Neural cell (in vitro differentiated cells): ENCODE results near the gene ADARB2. TPM values are rescaled to one million over a fixed set of nuclear protein-coding genes. Genes with fewer than 3 reads are reported as not detected.

ENCODE experiments used
- H2AFZ ChIP-seq: fragments of 200-600, 300-800 bp; sonication (generic), shearing (Covaris generic); 2 replicates; pipeline ENCODE4 v1.6.0; 2014; ENCODE audit warnings: low read depth, mild to moderate bottlenecking, antibody characterized with exemption, low read length, moderate library complexity
- H3F3A ChIP-seq: fragments of 200-600 bp; shearing (Covaris generic); 2 replicates; pipeline ENCODE4 v1.6.1; 2016; ENCODE audit warnings: mild to moderate bottlenecking, moderate library complexity, mixed read lengths, antibody characterized with exemption, low read length; ENCODE audit not compliant: insufficient read depth, poor library complexity, severe bottlenecking
- H3K27ac ChIP-seq: fragments of 200-600, 300-800 bp; sonication (generic), shearing (Covaris generic); 2 replicates; pipeline ENCODE4 v1.5.1; 2014; ENCODE audit warnings: mild to moderate bottlenecking, low read length, moderate library complexity
- H3K27me3 ChIP-seq: fragments of 300-800, 200-600 bp; sonication (generic), shearing (Covaris generic); 2 replicates; pipeline ENCODE4 v1.6.0; 2014; ENCODE audit warnings: mild to moderate bottlenecking, low read depth, low read length, moderate library complexity; ENCODE audit not compliant: insufficient read depth
- H3K36me3 ChIP-seq: fragments of 300-800, 200-600 bp; sonication (generic), shearing (Covaris generic); 2 replicates; pipeline ENCODE4 v1.5.1; 2014; ENCODE audit warnings: mild to moderate bottlenecking, antibody characterized with exemption, low read length, moderate library complexity; ENCODE audit not compliant: insufficient read depth
- H3K4me2 ChIP-seq: fragments of 300-800, 200-600 bp; sonication (generic), shearing (Covaris generic); 2 replicates; pipeline ENCODE4 v1.6.0; 2014; ENCODE audit warnings: mild to moderate bottlenecking, low read length
- H3K4me3 ChIP-seq: fragments of 300-800, 200-600 bp; sonication (generic), shearing (Covaris generic); 2 replicates; pipeline ENCODE4 v1.5.1; 2014; ENCODE audit warnings: mild to moderate bottlenecking, low read length, moderate library complexity
- H3K79me2 ChIP-seq: fragments of 200-600 bp; shearing (Covaris generic); replicated peaks from 2 replicates; pipeline ENCODE4 v1.6.0; 2014; ENCODE audit warnings: mild to moderate bottlenecking, low read length, moderate library complexity; ENCODE audit not compliant: insufficient read depth
- H3K9ac ChIP-seq: fragments of 300-800, 200-600 bp; sonication (generic), shearing (Covaris generic); 2 replicates; pipeline ENCODE4 v1.6.1; 2016; ENCODE audit warnings: mild to moderate bottlenecking, low read length, mixed read lengths
- H3K9me2 ChIP-seq: fragments of 200-600 bp; shearing (Covaris generic); 2 replicates; pipeline ENCODE4 v1.6.1; 2016; ENCODE audit warnings: mild to moderate bottlenecking, low read length, mixed read lengths; ENCODE audit not compliant: insufficient read depth
- H3K9me3 ChIP-seq: fragments of 200-600, 300-800 bp; sonication (generic), shearing (Covaris generic); 2 replicates; pipeline ENCODE4 v1.6.1; 2016; ENCODE audit warnings: mild to moderate bottlenecking, mixed run types, low read length, moderate library complexity, mixed read lengths
- H4K20me1 ChIP-seq: fragments of 200-600 bp; shearing (Covaris generic); 2 replicates; pipeline ENCODE4 v1.6.1; 2016; ENCODE audit warnings: mild to moderate bottlenecking, mixed run types; ENCODE audit not compliant: insufficient read depth
- EP300 ChIP-seq: fragments of 450-650 bp; conservative IDR thresholded peaks from 2 replicates; pipeline ENCODE4 v1.6.1; 2014; ENCODE audit warnings: antibody characterized with exemption, mild to moderate bottlenecking, moderate library complexity; ENCODE audit not compliant: poor library complexity, severe bottlenecking
- EZH2 ChIP-seq: fragments of 200-600, 300-800 bp; shearing (Covaris generic), sonication (generic); IDR thresholded peaks from 2 replicates; pipeline ENCODE4 v1.6.1; 2014; ENCODE audit warnings: antibody characterized with exemption, low read length, borderline replicate concordance, mild to moderate bottlenecking; ENCODE audit not compliant: insufficient read depth, poor library complexity, severe bottlenecking
- MXI1 ChIP-seq: fragments of 450-650 bp; conservative IDR thresholded peaks from 2 replicates; pipeline ENCODE4 v1.6.1; 2014; ENCODE audit warnings: antibody characterized with exemption, mild to moderate bottlenecking; ENCODE audit not compliant: poor library complexity, severe bottlenecking
- POLR2AphosphoS5 ChIP-seq: IDR thresholded peaks from 2 replicates; pipeline ENCODE4 v1.6.1; 2012
- RAD21 ChIP-seq: fragments of 450-650 bp; conservative IDR thresholded peaks from 2 replicates; pipeline ENCODE4 v1.6.1; 2014; ENCODE audit warnings: antibody characterized with exemption, mild to moderate bottlenecking, moderate library complexity
- SMC3 ChIP-seq: fragments of 450-650 bp; conservative IDR thresholded peaks from 2 replicates; pipeline ENCODE4 v1.6.1; 2014; ENCODE audit warnings: antibody characterized with exemption, mild to moderate bottlenecking, moderate library complexity; ENCODE audit not compliant: poor library complexity
- TAF1 ChIP-seq: IDR thresholded peaks from 2 replicates; pipeline ENCODE4 v1.6.1; 2012; ENCODE audit warnings: low read depth
- polyA plus RNA-seq: library from polyadenylated mRNA; depleted of rRNA; stranded (reverse); fragments of >200 nt; gene quantifications from 2 replicates; pipeline ENCODE4 v1.2.3, GENCODE V29; 2014
- TF ChIP-seq, protein P1 (sequence below): fragments of 450-650 bp; IDR thresholded peaks from 2 replicates; pipeline ENCODE4 v1.5.1; 2014; ENCODE audit warnings: antibody characterized with exemption, mild to moderate bottlenecking, moderate library complexity; ENCODE audit not compliant: poor library complexity, severe bottlenecking
- TF ChIP-seq, protein P2 (sequence below): IDR thresholded peaks from 2 replicates; pipeline ENCODE4 v1.6.1; 2012; ENCODE audit warnings: borderline replicate concordance

ADARB2 gene
- polyA plus RNA-seq, 1 donor from 2014 or later = 3.6 TPM

DNA sequence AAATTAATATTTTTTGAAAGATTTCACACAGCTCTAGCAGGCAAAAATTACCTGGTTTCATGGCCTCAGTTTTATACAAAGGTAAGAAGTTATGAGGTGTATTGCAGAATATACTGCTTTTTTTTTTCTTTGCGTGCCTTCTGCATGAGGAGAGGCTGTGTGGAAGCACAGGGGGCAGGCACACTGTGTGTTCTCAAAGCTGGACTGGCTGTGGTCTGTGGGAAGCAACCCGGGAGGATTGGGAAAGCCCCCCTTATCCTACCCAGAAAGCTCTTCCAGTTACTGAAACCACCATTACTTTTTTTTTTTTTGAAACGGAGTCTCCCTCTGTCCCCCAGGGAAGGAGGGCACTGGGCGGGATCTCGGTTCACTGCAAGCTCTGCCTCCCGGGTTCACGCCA lies 25.0 kb downstream of the ADARB2 start:
- Histone ChIP-seq H3K4me3 (no peak overlapping the region), H3K36me3 (no peaks in the 10 kb centered on the region)
- TF ChIP-seq EZH2 (no peak), EP300 (no peak)
- TF ChIP-seq, protein P1, sequence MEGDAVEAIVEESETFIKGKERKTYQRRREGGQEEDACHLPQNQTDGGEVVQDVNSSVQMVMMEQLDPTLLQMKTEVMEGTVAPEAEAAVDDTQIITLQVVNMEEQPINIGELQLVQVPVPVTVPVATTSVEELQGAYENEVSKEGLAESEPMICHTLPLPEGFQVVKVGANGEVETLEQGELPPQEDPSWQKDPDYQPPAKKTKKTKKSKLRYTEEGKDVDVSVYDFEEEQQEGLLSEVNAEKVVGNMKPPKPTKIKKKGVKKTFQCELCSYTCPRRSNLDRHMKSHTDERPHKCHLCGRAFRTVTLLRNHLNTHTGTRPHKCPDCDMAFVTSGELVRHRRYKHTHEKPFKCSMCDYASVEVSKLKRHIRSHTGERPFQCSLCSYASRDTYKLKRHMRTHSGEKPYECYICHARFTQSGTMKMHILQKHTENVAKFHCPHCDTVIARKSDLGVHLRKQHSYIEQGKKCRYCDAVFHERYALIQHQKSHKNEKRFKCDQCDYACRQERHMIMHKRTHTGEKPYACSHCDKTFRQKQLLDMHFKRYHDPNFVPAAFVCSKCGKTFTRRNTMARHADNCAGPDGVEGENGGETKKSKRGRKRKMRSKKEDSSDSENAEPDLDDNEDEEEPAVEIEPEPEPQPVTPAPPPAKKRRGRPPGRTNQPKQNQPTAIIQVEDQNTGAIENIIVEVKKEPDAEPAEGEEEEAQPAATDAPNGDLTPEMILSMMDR = no peak

DNA sequence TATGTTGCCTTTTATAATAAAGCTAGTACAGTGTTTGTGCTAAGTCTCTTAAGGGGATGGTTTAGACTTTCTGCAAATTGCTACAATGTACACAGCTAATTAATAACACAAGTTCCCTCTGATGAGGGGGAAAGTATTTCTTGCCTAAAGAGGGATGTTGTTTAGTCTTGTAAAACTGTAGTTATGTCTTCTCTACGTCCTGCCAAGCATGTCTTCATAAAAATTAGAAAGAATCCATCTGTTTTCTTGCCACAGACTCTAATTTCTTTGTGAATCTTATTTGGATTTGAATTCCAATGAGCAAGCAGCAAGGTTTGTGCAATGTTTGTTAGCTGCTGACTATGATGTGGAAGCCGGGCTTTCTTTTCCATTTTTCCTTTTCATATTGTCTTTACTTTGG lies 28.2 kb downstream of the ADARB2 start:
- H4K20me1 ChIP-seq = no peaks in the 10 kb centered on the region
- H3F3A ChIP-seq = no peaks in the 10 kb centered on the region
- H3K4me2 ChIP-seq = no peak overlapping the region
- no peaks in the 10 kb centered on the region for H3K9me2 ChIP-seq
- H3K9ac ChIP-seq = no peak overlapping the region
- no peaks in the 10 kb centered on the region for H3K36me3 ChIP-seq
- no peaks in the 10 kb centered on the region for H3K27me3 ChIP-seq
- H3K27ac ChIP-seq = no peak overlapping the region
- no peaks in the 10 kb centered on the region for H3K79me2 ChIP-seq
- H3K9me3 ChIP-seq = peaks cover 5% of the 10 kb centered on the region
- no peak overlapping the region for H2AFZ ChIP-seq
- TF ChIP-seq MXI1 = no peak
- TF ChIP-seq, protein P2, sequence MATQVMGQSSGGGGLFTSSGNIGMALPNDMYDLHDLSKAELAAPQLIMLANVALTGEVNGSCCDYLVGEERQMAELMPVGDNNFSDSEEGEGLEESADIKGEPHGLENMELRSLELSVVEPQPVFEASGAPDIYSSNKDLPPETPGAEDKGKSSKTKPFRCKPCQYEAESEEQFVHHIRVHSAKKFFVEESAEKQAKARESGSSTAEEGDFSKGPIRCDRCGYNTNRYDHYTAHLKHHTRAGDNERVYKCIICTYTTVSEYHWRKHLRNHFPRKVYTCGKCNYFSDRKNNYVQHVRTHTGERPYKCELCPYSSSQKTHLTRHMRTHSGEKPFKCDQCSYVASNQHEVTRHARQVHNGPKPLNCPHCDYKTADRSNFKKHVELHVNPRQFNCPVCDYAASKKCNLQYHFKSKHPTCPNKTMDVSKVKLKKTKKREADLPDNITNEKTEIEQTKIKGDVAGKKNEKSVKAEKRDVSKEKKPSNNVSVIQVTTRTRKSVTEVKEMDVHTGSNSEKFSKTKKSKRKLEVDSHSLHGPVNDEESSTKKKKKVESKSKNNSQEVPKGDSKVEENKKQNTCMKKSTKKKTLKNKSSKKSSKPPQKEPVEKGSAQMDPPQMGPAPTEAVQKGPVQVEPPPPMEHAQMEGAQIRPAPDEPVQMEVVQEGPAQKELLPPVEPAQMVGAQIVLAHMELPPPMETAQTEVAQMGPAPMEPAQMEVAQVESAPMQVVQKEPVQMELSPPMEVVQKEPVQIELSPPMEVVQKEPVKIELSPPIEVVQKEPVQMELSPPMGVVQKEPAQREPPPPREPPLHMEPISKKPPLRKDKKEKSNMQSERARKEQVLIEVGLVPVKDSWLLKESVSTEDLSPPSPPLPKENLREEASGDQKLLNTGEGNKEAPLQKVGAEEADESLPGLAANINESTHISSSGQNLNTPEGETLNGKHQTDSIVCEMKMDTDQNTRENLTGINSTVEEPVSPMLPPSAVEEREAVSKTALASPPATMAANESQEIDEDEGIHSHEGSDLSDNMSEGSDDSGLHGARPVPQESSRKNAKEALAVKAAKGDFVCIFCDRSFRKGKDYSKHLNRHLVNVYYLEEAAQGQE = no peak
- no peak for TF ChIP-seq EZH2
- TF ChIP-seq POLR2AphosphoS5 = no peak
- TF ChIP-seq TAF1 = no peak
- no peak for TF ChIP-seq EP300
- no peak for TF ChIP-seq SMC3
- H3K4me3 ChIP-seq = no peak overlapping the region

More for the DNA sequence above, 25.0 kb downstream of the ADARB2 start:
- Histone ChIP-seq H3K27ac (no peak overlapping the region), H3K27me3 (no peaks in the 10 kb centered on the region), H3K79me2 (no peaks in the 10 kb centered on the region), H3K9me3 (no peaks in the 10 kb centered on the region), H2AFZ (no peak overlapping the region), H3K9me2 (no peaks in the 10 kb centered on the region), H3F3A (no peaks in the 10 kb centered on the region), H3K4me2 (no peak overlapping the region), H4K20me1 (no peaks in the 10 kb centered on the region), H3K9ac (no peak overlapping the region)

DNA sequence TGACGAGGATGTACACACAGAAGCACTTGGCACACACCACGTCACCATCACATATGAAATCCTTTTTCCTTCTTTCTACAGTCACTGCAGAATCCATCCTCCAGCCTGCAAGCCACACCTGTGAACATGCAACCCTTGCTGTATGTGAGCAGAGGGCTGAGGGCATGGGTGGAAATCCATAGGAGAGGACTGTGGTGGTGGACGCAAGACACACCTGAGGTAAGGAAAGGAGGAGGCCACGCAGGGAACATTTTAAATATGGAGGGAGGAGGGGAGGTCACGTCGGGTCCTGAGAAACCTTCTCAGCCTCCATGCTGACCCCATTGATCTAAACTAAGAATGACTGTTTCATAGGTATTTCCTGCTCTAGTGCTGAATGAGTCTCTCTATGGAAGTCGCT lies 28.6 kb downstream of the ADARB2 start:
- Histone ChIP-seq H3K9me3 (peaks cover 5% of the 10 kb centered on the region), H3K4me3 (no peak overlapping the region), H2AFZ (no peak overlapping the region), H3K36me3 (no peaks in the 10 kb centered on the region), H3K9ac (no peak overlapping the region), H3K79me2 (no peaks in the 10 kb centered on the region), H3K4me2 (no peak overlapping the region), H4K20me1 (no peaks in the 10 kb centered on the region), H3K27ac (no peak overlapping the region), H3K27me3 (no peaks in the 10 kb centered on the region), H3F3A (no peaks in the 10 kb centered on the region), H3K9me2 (no peaks in the 10 kb centered on the region)
- TF ChIP-seq POLR2AphosphoS5 (no peak), EP300 (no peak), EZH2 (no peak), RAD21 (no peak), MXI1 (no peak), TAF1 (no peak), SMC3 (no peak)
- TF ChIP-seq, protein P1 = no peak
- TF ChIP-seq, protein P2 = no peak
